Measurements from ENCODE around the gene DLGAP1.

DLGAP1 gene

DNA sequence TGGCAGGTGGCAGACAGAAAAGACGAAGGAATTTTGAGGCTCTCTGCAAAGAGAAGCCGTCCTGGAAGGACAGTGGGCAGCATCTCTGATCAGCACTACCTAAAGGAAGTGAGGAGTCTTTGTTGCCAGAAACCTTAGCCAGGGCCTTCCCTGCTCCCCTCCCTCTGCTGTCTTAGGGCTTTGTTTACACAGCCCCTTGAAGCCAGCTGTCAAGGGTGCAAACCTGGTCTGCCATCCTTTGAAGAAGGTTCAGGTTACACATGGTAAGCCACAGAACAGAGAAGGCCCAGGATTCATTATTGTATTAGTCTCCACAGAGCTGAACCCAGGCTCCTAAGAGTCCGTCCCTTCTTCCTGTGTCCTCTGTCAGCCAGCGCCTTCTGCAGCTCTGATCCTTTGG is 648.5 kb downstream of the DLGAP1 start:
- Histone ChIP-seq H3K36me3 (no peaks in the 10 kb centered on the region), H3K4me3 (ENCODE audit: low read depth in 1 of 2, low read length in 1 of 2) (no peak overlapping the region), H3K9me3 (no peaks in the 10 kb centered on the region), H3K4me1 (ENCODE audit: control insufficient read depth in 1 of 2, insufficient read depth in 1 of 2, low read depth in 1 of 2, low read length in 1 of 2) (no peaks in the 10 kb centered on the region), H3K27ac (no peak overlapping the region), H3K27me3 (no peaks in the 10 kb centered on the region)
- TF ChIP-seq, protein P1, sequence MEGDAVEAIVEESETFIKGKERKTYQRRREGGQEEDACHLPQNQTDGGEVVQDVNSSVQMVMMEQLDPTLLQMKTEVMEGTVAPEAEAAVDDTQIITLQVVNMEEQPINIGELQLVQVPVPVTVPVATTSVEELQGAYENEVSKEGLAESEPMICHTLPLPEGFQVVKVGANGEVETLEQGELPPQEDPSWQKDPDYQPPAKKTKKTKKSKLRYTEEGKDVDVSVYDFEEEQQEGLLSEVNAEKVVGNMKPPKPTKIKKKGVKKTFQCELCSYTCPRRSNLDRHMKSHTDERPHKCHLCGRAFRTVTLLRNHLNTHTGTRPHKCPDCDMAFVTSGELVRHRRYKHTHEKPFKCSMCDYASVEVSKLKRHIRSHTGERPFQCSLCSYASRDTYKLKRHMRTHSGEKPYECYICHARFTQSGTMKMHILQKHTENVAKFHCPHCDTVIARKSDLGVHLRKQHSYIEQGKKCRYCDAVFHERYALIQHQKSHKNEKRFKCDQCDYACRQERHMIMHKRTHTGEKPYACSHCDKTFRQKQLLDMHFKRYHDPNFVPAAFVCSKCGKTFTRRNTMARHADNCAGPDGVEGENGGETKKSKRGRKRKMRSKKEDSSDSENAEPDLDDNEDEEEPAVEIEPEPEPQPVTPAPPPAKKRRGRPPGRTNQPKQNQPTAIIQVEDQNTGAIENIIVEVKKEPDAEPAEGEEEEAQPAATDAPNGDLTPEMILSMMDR (IDR thresholded peaks at IDR 0.05): no peak

DNA sequence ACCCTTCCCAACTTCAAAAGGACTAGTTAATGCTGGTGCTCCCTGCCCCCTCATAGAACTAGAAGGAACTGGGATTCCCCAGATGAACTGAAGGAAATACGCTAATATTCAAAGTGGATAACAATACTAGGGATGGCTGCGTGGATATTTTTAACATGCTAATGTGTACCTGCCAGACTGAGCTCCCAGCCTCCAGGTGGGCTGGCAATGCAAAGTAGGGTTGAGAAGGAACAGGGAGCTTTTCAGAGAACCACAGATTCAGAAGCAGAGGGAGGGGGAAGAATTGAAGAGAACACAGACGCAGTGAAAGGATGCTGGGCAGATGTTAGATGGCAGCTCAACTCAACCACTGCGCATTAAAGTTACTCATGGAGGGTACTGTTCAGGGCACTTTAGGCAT is 650.8 kb downstream of the DLGAP1 start:
- H3K9me3 ChIP-seq: no peaks in the 10 kb centered on the region
- H3K27me3 ChIP-seq: no peaks in the 10 kb centered on the region
- no peak overlapping the region for H3K27ac ChIP-seq
- TF ChIP-seq, protein P1 (IDR thresholded peaks at IDR 0.05): no peak
- H3K36me3 ChIP-seq: no peaks in the 10 kb centered on the region
- H3K4me1 ChIP-seq (ENCODE audit: control insufficient read depth in 1 of 2, insufficient read depth in 1 of 2, low read depth in 1 of 2, low read length in 1 of 2): no peaks in the 10 kb centered on the region
- H3K4me3 ChIP-seq (ENCODE audit: low read depth in 1 of 2, low read length in 1 of 2): no peak overlapping the region

DNA sequence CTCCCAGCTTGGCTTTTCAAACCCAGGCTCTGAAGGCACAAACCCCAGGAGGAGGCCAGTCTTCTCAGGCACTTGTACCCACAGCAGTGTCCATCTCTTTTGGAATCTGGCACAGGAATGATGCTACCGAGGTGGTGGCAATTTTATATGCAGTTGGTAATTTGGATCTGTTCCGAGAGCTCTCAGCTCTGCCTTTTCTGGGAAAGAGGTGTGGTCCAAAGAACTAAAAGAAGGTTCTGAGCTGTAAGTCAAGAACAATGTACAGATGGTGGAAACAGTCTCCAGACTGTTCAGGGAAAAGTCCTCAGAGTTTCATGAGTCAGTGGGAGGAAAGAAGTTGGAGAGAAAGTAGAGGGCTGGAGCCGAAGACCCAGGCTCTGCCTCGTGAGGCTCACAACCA is 651.8 kb downstream of the DLGAP1 start:
- Histone ChIP-seq H3K36me3 (no peaks in the 10 kb centered on the region), H3K4me1 (ENCODE audit: control insufficient read depth in 1 of 2, insufficient read depth in 1 of 2, low read depth in 1 of 2, low read length in 1 of 2) (no peaks in the 10 kb centered on the region), H3K9me3 (no peaks in the 10 kb centered on the region), H3K4me3 (ENCODE audit: low read depth in 1 of 2, low read length in 1 of 2) (no peak overlapping the region), H3K27me3 (no peaks in the 10 kb centered on the region), H3K27ac (no peak overlapping the region)
- TF ChIP-seq, protein P1 (IDR thresholded peaks at IDR 0.05): no peak

DNA sequence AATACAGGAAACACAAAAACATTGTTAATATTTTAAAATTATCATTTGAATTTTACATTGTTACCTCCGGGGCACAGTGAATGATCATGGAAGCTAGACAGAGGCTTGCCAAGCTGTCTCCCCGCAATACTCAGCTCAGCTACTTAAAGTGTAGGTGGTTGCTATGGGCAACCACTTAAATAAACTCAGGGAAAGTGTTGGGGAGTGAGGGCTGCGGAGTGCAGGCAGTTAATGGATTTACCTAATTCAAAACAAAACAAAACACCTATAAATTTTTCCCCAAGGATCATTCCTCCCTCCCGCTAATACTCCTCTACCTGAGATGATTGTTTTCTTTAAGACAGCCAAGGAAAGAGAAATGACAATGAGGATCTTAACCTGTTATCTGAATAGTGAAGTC is 655.6 kb downstream of the DLGAP1 start:
- no peaks in the 10 kb centered on the region for H3K36me3 ChIP-seq
- no peaks in the 10 kb centered on the region for H3K9me3 ChIP-seq
- H3K27ac ChIP-seq: no peak overlapping the region
- TF ChIP-seq, protein P1 (IDR thresholded peaks at IDR 0.05): no peak
- H3K27me3 ChIP-seq: no peaks in the 10 kb centered on the region
- no peak overlapping the region for H3K4me3 ChIP-seq (ENCODE audit: low read depth in 1 of 2, low read length in 1 of 2)
- no peaks in the 10 kb centered on the region for H3K4me1 ChIP-seq (ENCODE audit: control insufficient read depth in 1 of 2, insufficient read depth in 1 of 2, low read depth in 1 of 2, low read length in 1 of 2)

DNA sequence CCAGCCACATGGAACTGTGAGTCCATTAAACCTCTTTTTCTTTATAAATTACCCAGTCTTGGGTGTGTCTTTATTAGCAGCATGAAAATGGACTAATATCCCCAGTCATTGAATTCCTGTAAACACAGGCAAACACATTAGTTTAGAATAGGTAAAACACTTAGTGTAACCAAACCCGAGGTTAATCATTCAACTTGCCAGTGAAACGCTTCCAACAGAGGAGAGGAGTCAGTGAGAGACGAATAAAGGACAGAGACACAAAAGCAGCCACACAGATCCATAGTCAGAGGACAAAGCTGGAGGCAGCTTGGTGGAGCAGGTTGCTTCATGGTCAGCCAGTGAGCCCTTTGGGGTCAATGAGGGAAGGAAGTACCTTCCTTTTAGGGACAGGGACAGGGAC is 657.1 kb downstream of the DLGAP1 start:
- Histone ChIP-seq H3K36me3 (no peaks in the 10 kb centered on the region), H3K27me3 (peaks cover 5% of the 10 kb centered on the region), H3K27ac (no peak overlapping the region), H3K4me1 (ENCODE audit: control insufficient read depth in 1 of 2, insufficient read depth in 1 of 2, low read depth in 1 of 2, low read length in 1 of 2) (no peaks in the 10 kb centered on the region), H3K4me3 (ENCODE audit: low read depth in 1 of 2, low read length in 1 of 2) (no peak overlapping the region), H3K9me3 (no peaks in the 10 kb centered on the region)
- TF ChIP-seq, protein P1 (IDR thresholded peaks at IDR 0.05): no peak

DNA sequence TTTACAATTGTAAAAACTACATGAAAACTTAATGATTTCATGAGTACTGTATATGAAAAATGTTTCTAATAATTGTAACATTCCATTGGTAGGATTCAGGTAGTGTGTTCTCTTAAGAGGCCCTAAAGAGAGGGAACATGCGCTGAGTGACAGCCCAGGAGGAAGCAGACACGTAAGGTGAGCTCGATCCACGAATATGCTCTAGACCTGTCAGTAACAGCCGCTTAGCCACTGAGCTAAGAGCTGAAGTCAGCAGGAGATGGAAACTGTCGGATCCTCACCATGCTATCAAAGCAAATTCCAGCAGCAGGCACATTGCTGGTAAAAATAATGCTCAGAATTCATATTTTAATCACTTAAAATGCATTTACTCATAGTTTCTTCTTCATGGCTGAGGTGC is 658.7 kb downstream of the DLGAP1 start:
- TF ChIP-seq, protein P1 (IDR thresholded peaks at IDR 0.05): no peak
- Histone ChIP-seq H3K4me1 (ENCODE audit: control insufficient read depth in 1 of 2, insufficient read depth in 1 of 2, low read depth in 1 of 2, low read length in 1 of 2) (no peaks in the 10 kb centered on the region), H3K9me3 (no peaks in the 10 kb centered on the region), H3K36me3 (no peaks in the 10 kb centered on the region), H3K27me3 (peaks cover 5% of the 10 kb centered on the region), H3K27ac (no peak overlapping the region), H3K4me3 (ENCODE audit: low read depth in 1 of 2, low read length in 1 of 2) (no peak overlapping the region)

All from neutrophil (primary cell).